ENCODE results near the gene TMEM184B. TPM values are rescaled to one million over a fixed set of nuclear protein-coding genes. Genes with fewer than 3 reads are reported as not detected.

The TMEM184B gene
- total and polyA plus RNA-seq, 2 donors (not counting 1 experiment from before 2014, with no cell fraction given): 9.9 to 24.7 TPM

DNA sequence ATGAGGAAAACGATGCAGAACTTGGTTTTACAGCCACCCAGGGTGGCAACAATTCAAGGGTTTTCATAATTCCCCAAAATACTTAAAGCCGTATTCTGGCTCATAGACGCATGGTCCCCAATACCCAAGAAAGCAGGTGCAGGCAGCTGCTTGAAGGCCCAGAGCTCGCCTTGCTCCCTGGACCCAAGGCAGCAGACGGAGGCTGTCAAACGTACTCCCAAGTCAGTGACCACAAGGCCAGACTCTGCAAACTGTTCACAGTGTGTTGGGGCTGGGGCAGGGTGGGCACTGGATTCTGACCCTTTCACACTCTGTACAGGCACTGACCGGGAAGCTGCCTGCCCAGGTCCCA lies 21.5 kb downstream of the TMEM184B start:
- POLR2A ChIA-PET: interaction anchor here (0.7 kb wide), 1 partner anchor 18 kb away, joined by 3 read pairs; no protein-coding TSS in a partner anchor
- Mint-ChIP-seq H3K4me3 (no peak overlapping the region), H3K27ac (no peak overlapping the region), H3K9me3 (ENCODE audit: insufficient read depth) (no peaks in the 10 kb centered on the region), H3K27me3 (no peaks in the 10 kb centered on the region), H3K4me1 (peaks cover 9% of the 10 kb centered on the region)
- no peak overlapping the region for H3K4me3 ChIP-seq (ENCODE audit: control extremely low read depth in 1 of 5, extremely low read depth in 1 of 5, insufficient read depth in 1 of 5, low read depth in 2 of 5, low read length in 4 of 5)
- no peaks in the 10 kb centered on the region for H3K27me3 ChIP-seq (replicated peaks in 1 of 4; ENCODE audit: control extremely low read depth in 1 of 4, control insufficient read depth in 3 of 4, insufficient read depth in 4 of 4, low read length in 3 of 4)
- intact Hi-C loops (cut with micrococcal nuclease): no loop called here
- peaks cover 0 to 15% (median 6%) of the 10 kb centered on the region in 3 donors for H3K9me3 ChIP-seq (ENCODE audit: control extremely low read depth in 1 of 3, control insufficient read depth in 2 of 3, insufficient read depth in 1 of 3, low read length in 2 of 3)
- peaks cover 0 to 4% of the 10 kb centered on the region in 2 experiments for H3K36me3 ChIP-seq (replicated peaks in 1 of 2; ENCODE audit: control extremely low read depth in 1 of 2, control insufficient read depth in 1 of 2, extremely low read depth in 1 of 2, insufficient read depth in 2 of 2, low read length in 1 of 2)
- CTCF ChIA-PET: no interaction called here
- no peak overlapping the region for H3K9ac ChIP-seq (ENCODE audit: low read length)
- no peak overlapping the region for H3K27ac ChIP-seq (ENCODE audit: low read length in 2 of 2)
- no peak overlapping the region for H2AFZ ChIP-seq (ENCODE audit: insufficient read depth, low read depth, low read length, poor library complexity, severe bottlenecking)
- no peak for ATAC-seq (ENCODE audit: low read depth)
- H3K79me2 ChIP-seq (ENCODE audit: control insufficient read depth, insufficient read depth, low read length): peaks cover 7% of the 10 kb centered on the region
- H4K20me1 ChIP-seq (ENCODE audit: control insufficient read depth, insufficient read depth, low read length, poor library complexity, severe bottlenecking): peaks cover 8% of the 10 kb centered on the region
- peaks cover 2 to 5% of the 10 kb centered on the region in 2 donors for H3K4me1 ChIP-seq (ENCODE audit: control insufficient read depth in 2 of 2, insufficient read depth in 2 of 2, low read length in 2 of 2)
- DNase-seq: no peak
- WGBS (ENCODE audit: insufficient coverage): 100% methylated on average over 7 of the region's 7 CpGs
- no peak overlapping the region for H3K4me2 ChIP-seq (replicated peaks; ENCODE audit: low read depth, low read length, poor library complexity, severe bottlenecking)
- TF ChIP-seq, protein P1, sequence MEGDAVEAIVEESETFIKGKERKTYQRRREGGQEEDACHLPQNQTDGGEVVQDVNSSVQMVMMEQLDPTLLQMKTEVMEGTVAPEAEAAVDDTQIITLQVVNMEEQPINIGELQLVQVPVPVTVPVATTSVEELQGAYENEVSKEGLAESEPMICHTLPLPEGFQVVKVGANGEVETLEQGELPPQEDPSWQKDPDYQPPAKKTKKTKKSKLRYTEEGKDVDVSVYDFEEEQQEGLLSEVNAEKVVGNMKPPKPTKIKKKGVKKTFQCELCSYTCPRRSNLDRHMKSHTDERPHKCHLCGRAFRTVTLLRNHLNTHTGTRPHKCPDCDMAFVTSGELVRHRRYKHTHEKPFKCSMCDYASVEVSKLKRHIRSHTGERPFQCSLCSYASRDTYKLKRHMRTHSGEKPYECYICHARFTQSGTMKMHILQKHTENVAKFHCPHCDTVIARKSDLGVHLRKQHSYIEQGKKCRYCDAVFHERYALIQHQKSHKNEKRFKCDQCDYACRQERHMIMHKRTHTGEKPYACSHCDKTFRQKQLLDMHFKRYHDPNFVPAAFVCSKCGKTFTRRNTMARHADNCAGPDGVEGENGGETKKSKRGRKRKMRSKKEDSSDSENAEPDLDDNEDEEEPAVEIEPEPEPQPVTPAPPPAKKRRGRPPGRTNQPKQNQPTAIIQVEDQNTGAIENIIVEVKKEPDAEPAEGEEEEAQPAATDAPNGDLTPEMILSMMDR (IDR thresholded peaks at IDR 0.05): no peak

DNA sequence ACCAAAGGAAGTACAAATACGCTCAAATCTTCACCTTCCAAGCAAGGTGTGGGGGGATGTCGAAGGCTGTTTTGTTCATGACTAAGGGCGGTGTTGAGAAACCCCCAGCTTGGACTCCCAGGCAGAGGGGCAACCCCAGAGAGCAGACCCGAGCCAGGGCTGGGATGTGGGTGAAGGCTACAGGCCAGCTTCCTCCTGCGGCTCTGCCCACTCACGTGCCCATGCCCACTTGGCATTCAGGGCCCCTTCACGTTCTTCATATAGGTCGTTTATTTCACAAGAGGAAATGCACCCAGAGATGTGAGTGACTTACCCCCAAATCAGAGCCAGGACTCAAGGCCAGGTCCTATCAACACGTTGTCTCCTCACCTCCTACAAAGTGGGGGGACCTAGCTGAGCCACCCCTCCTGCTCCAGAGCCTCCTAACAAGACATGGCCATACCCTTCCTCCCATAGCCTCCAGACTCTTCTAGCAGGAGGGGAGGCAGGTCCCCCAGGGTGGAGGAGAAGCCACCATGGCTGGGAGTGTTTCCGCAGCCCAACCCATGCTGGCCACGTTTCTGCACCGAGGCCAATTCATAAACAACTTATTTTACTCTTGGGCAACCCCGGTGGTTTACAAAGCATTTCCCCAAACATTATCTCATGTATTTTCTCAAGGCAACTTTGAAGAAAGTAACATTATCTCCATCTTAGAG lies 22.0 kb downstream of the TMEM184B start:
- Histone ChIP-seq H4K20me1 (ENCODE audit: control insufficient read depth, insufficient read depth, low read length, poor library complexity, severe bottlenecking) (peaks cover 8% of the 10 kb centered on the region), H3K4me3 (ENCODE audit: control extremely low read depth in 1 of 5, extremely low read depth in 1 of 5, insufficient read depth in 1 of 5, low read depth in 2 of 5, low read length in 4 of 5) (no peak overlapping the region), H3K9ac (ENCODE audit: low read length) (no peak overlapping the region), H3K27ac (ENCODE audit: low read length in 2 of 2) (no peak overlapping the region), H3K4me2 (replicated peaks; ENCODE audit: low read depth, low read length, poor library complexity, severe bottlenecking) (no peak overlapping the region), H3K36me3 (replicated peaks in 1 of 2; ENCODE audit: control extremely low read depth in 1 of 2, control insufficient read depth in 1 of 2, extremely low read depth in 1 of 2, insufficient read depth in 2 of 2, low read length in 1 of 2) (peaks cover 0 to 7% of the 10 kb centered on the region in 2 experiments), H2AFZ (ENCODE audit: insufficient read depth, low read depth, low read length, poor library complexity, severe bottlenecking) (no peak overlapping the region), H3K9me3 (ENCODE audit: control extremely low read depth in 1 of 3, control insufficient read depth in 2 of 3, insufficient read depth in 1 of 3, low read length in 2 of 3) (peaks cover 0 to 15% (median 6%) of the 10 kb centered on the region in 3 donors), H3K27me3 (replicated peaks in 1 of 4; ENCODE audit: control extremely low read depth in 1 of 4, control insufficient read depth in 3 of 4, insufficient read depth in 4 of 4, low read length in 3 of 4) (no peaks in the 10 kb centered on the region), H3K4me1 (ENCODE audit: control insufficient read depth in 2 of 2, insufficient read depth in 2 of 2, low read length in 2 of 2) (peaks cover 5 to 10% of the 10 kb centered on the region in 2 donors), H3K79me2 (ENCODE audit: control insufficient read depth, insufficient read depth, low read length) (peaks cover 7% of the 10 kb centered on the region)
- ChIA-PET CTCF (no interaction called here), POLR2A (interaction anchor here (0.7 kb wide), 1 partner anchor 178 kb away, joined by 3 read pairs; no protein-coding TSS in a partner anchor)
- H3K9me3 Mint-ChIP-seq (ENCODE audit: insufficient read depth): no peaks in the 10 kb centered on the region
- H3K27ac Mint-ChIP-seq: no peak overlapping the region
- WGBS (ENCODE audit: insufficient coverage): 82% methylated on average over 11 of the region's 13 CpGs
- TF ChIP-seq, protein P1 (IDR thresholded peaks at IDR 0.05): no peak
- no peak for TF ChIP-seq EZH2 (IDR thresholded peaks at IDR 0.05; ENCODE audit: borderline replicate concordance, insufficient read depth, low read depth, low read length, poor library complexity, severe bottlenecking)
- no peaks in the 10 kb centered on the region for H3K27me3 Mint-ChIP-seq
- intact Hi-C loops (cut with micrococcal nuclease): no loop called here
- no peak overlapping the region for H3K4me3 Mint-ChIP-seq
- DNase-seq (no peak), ATAC-seq (ENCODE audit: low read depth) (no peak)
- peaks cover 13% of the 10 kb centered on the region for H3K4me1 Mint-ChIP-seq
